ENCODE results near the gene RHEB. TPM values are rescaled to one million over a fixed set of nuclear protein-coding genes. Genes with fewer than 3 reads are reported as not detected.

RHEB gene
- total RNA-seq, 1 experiment from 2014 or later = 114 TPM

DNA sequence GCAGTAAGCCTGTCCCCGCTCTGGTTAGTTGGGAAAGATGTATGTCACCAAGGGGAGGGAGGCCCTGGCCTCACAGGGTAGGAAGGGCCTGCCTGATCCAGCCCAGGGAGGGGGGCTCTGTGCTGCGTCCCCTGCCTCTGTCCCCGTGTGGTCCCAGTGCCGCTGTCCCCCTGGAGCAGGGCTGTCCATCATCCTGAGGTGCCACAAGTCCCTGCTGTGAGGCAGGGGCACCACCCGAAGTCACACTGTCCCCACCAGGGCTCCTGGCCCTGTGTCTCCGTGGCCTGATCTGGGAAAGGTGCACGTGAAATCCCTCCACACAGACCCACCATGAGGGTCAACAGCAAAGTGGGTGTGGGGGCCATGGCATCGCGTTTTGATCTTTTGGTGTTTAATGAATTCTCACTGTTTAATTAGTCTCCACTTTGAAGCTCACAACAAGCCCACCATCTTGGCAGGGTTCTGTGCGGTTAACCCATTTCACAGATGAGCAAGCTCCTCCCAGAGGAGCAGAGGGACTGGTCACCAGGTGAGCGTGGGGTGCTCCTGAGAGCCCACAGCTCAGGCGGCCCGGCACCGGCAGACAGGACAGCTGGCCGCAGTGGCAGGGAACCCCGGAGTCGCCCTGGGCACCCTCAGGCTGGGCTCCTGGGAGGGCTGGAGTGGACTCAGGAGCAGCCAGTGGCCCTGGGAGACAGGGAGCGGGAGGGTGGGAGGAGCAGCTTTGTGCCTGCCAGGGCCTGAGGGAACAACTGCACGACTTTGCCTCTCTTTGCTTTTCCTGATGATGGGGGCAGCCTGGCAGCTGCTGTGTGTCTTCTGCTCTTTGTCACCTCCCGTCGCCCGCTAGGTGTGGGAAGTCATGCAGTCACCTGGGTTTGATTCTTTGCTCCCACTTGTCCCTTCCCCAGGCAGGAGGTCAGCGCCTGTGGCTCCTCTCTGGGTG, 67.8 kb downstream of the RHEB start:
- no peak overlapping the region for H3K23ac ChIP-seq (ENCODE audit: insufficient read length, low read depth, low read length)
- H4K91ac ChIP-seq (ENCODE audit: insufficient read length, low read depth, low read length) = no peak overlapping the region
- no peak overlapping the region; a peak in 1 of 5 replicates for H3K4me3 Mint-ChIP-seq
- no peak overlapping the region for H2BK20ac ChIP-seq (ENCODE audit: low read depth, low read length, poor library complexity, severe bottlenecking)
- no peaks in the 10 kb centered on the region for H3K9me3 ChIP-seq (ENCODE audit: control insufficient read depth, low read depth, low read length)
- peaks cover 0 to under 1% of the 10 kb centered on the region in 2 experiments; a peak in 3 of 5 replicates for H3K9me3 Mint-ChIP-seq
- peaks cover 0 to 1% (median 0%) of the 10 kb centered on the region in 3 experiments; a peak in 1 of 7 replicates for H3K36me3 Mint-ChIP-seq (ENCODE audit: insufficient read depth in 1 of 3, low read depth in 3 of 3)
- H3K9ac ChIP-seq (ENCODE audit: extremely low read depth, insufficient read length, low read length) = no peak overlapping the region
- no peak overlapping the region for H3K18ac ChIP-seq (ENCODE audit: insufficient read length, low read depth, low read length)
- H3K27me3 Mint-ChIP-seq (ENCODE audit: low read depth) = peaks cover 18% of the 10 kb centered on the region
- H2BK12ac ChIP-seq (ENCODE audit: insufficient read length, low read depth, low read length) = no peak overlapping the region
- no peak overlapping the region for H4K5ac ChIP-seq (ENCODE audit: insufficient read length, low read depth, low read length)
- WGBS (ENCODE audit: extremely low coverage, insufficient read length, low lambda C conversion rate) = no CpG with 5 or more reads among the region's 23 CpGs
- no peaks in the 10 kb centered on the region for H3K79me2 ChIP-seq (ENCODE audit: insufficient read depth, low read length)
- no peak overlapping the region for H2AK5ac ChIP-seq (ENCODE audit: insufficient read length, low read length)
- H3K4me1 Mint-ChIP-seq = peaks cover 39 to 43% of the 10 kb centered on the region in 2 experiments
- no peaks in the 10 kb centered on the region; the same call in 1 of the 2 replicates for H3K27me3 ChIP-seq (ENCODE audit: insufficient read depth, low read length)
- H3K4me1 ChIP-seq (ENCODE audit: insufficient read depth, low read length) = peaks cover 8% of the 10 kb centered on the region; the same call in 1 of the 2 replicates
- peak; percentile 25 for DNase-seq
- no peak overlapping the region for H3K4me2 ChIP-seq (ENCODE audit: insufficient read depth, insufficient read length, low read length)
- no peak overlapping the region for H3K14ac ChIP-seq (ENCODE audit: insufficient read depth, low read length)
- TF ChIP-seq CTCF (conservative IDR thresholded peaks at IDR 0.05) = no peak
- H2AFZ ChIP-seq (ENCODE audit: low read length) = no peak overlapping the region
- H3K27ac Mint-ChIP-seq = peak overlapping the region in 1 of 3 experiments; percentile 14; a peak in 1 of 7 replicates
- peaks cover 8% of the 10 kb centered on the region for H3K23me2 ChIP-seq (ENCODE audit: insufficient read length, low read depth, low read length, poor library complexity, severe bottlenecking)
- H2BK120ac ChIP-seq (ENCODE audit: low read depth, low read length, poor library complexity, severe bottlenecking) = no peak overlapping the region
- no peaks in the 10 kb centered on the region for H4K20me1 ChIP-seq (ENCODE audit: control insufficient read depth, insufficient read depth, insufficient read length)
- H2BK5ac ChIP-seq (ENCODE audit: insufficient read length, low read length) = no peak overlapping the region
- no peak overlapping the region for H2BK15ac ChIP-seq (ENCODE audit: low read depth, low read length)
- no peak overlapping the region for H4K8ac ChIP-seq (replicated peaks; ENCODE audit: insufficient read length, low read depth, low read length)
- H3K56ac ChIP-seq (ENCODE audit: insufficient read length, low read depth, low read length) = no peak overlapping the region
- no peak overlapping the region for H3K4ac ChIP-seq (ENCODE audit: low read depth, low read length)
- H3T11ph ChIP-seq (ENCODE audit: low read length) = no peak overlapping the region
- no peaks in the 10 kb centered on the region for H3K79me1 ChIP-seq (ENCODE audit: insufficient read depth, low read depth, low read length, poor library complexity, severe bottlenecking)
- H3K27ac ChIP-seq (ENCODE audit: insufficient read length, low read depth, low read length) = no peak overlapping the region

Measured in H9 (cell line).